ENCODE data around the gene NEK10.

DNA sequence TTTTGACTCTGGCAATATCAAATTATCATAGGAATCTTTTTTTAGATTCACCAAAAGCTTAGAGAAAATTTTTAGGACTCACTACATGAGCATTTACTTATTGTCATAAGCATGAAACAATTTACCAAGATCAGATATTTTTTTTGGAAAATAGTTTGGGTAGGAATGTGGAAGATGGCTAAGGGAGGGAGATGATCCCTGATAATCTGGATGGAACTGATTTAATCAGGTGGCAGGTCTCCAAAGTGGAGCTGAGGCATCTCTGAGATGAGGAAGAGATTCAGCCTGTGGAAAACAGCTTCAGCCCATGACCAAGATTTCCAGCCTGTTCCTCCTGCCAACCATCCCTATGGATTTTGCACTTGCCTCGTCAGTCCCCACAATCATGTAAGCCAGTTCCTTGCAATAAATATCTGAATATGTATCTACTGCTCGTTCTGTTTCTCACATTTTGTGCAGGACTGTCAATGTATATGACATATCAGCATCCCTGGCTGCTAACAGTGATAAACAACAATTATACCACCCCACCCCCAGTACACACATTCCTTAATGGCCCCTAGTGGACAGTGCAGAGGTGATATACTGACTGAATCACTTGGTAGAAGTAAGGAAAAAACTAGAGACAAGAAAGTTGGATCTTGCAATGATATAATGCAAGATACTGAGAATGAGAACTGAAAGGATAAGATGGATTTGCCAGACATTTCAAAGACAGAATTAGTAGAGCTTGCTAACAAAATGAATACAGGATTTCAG, 183.8 kb downstream of the NEK10 start:
- TF ChIP-seq CTCF (conservative IDR thresholded peaks at IDR 0.05) (no peak), ZFX (IDR thresholded peaks at IDR 0.05) (no peak)

All from C4-2B (cell line).